ENCODE results near the gene MROH9.

DNA sequence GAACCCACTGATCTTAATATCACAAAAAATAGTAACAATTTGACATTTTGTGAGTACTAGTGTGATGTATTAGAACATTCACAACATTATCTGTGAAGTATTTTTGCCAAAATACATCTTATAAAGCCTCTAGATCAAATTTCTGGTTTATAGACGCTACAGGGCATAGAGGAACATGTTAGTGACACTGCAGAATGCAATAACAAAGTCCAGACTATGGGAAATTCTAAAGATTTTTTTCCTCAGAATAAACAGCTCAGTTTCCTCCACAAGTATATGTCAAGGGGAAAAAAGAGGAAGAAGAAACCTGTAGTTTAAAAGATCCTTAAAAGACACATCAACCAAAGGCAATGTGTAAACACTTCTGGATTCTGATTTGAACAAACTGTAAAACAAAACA is 26.4 kb upstream of the MROH9 start:
- no peak for TF ChIP-seq POLR2AphosphoS5 (IDR thresholded peaks at IDR 0.05)
- TF ChIP-seq, protein P1, sequence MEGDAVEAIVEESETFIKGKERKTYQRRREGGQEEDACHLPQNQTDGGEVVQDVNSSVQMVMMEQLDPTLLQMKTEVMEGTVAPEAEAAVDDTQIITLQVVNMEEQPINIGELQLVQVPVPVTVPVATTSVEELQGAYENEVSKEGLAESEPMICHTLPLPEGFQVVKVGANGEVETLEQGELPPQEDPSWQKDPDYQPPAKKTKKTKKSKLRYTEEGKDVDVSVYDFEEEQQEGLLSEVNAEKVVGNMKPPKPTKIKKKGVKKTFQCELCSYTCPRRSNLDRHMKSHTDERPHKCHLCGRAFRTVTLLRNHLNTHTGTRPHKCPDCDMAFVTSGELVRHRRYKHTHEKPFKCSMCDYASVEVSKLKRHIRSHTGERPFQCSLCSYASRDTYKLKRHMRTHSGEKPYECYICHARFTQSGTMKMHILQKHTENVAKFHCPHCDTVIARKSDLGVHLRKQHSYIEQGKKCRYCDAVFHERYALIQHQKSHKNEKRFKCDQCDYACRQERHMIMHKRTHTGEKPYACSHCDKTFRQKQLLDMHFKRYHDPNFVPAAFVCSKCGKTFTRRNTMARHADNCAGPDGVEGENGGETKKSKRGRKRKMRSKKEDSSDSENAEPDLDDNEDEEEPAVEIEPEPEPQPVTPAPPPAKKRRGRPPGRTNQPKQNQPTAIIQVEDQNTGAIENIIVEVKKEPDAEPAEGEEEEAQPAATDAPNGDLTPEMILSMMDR (IDR thresholded peaks at IDR 0.05), result no peak

Measured in suprapubic skin (tissue), 3 donors.